Lung (tissue), 12 donors: ENCODE measurements around the gene STK32B. TPM values are rescaled to one million over a fixed set of nuclear protein-coding genes. Genes with fewer than 3 reads are reported as not detected.

Experiments used
- ATAC-seq: fragments of 200-7000 bp; cut with Tn5 transposase; one replicate; pipeline ENCODE4 v1.9.1; 2020; ENCODE audit warnings: moderate number of reproducible peaks; ENCODE audit not compliant: insufficient read depth, low FRiP score
- DNase-seq, 3 donors: peaks; one replicate each; pipeline ENCODE4 v3.0.0-alpha.2; 2013 to 2017
- H3K27ac ChIP-seq, 2 donors: one replicate each; pipeline ENCODE4 v1.5.1; 2013; ENCODE audit warnings: mild to moderate bottlenecking in 2 of 2, moderate library complexity in 2 of 2, control low read depth in 1 of 2, inconsistent platforms in 1 of 2, low read depth in 1 of 2, low read length in 1 of 2
- H3K27me3 ChIP-seq, 3 donors: one replicate each; pipeline ENCODE4 v1.5.1; 2013; ENCODE audit warnings: low read length in 2 of 3; ENCODE audit not compliant: control insufficient read depth in 3 of 3, insufficient read depth in 3 of 3
- H3K36me3 ChIP-seq, 4 donors: one replicate each; pipeline ENCODE4 v1.5.1; 2013; ENCODE audit warnings: low read length in 4 of 4, mild to moderate bottlenecking in 1 of 4, moderate library complexity in 1 of 4; ENCODE audit not compliant: control insufficient read depth in 4 of 4, insufficient read depth in 4 of 4
- H3K4me1 ChIP-seq, 5 donors: one replicate each; pipeline ENCODE4 v1.5.1; 2013; ENCODE audit warnings: low read length in 5 of 5, mild to moderate bottlenecking in 2 of 5, moderate library complexity in 1 of 5; ENCODE audit not compliant: control insufficient read depth in 5 of 5, insufficient read depth in 5 of 5
- H3K4me3 ChIP-seq: one replicate; pipeline ENCODE4 v1.5.1; 2013; ENCODE audit warnings: mild to moderate bottlenecking, control low read depth, moderate library complexity
- H3K9ac ChIP-seq, 2 donors: one replicate each; pipeline ENCODE4 v1.5.1; 2013; ENCODE audit warnings: low read length in 2 of 2, control low read depth in 1 of 2; ENCODE audit not compliant: insufficient read depth in 1 of 2
- H3K9me3 ChIP-seq, 4 donors: one replicate each; pipeline ENCODE4 v1.5.1; 2013; ENCODE audit warnings: low read length in 3 of 4, mild to moderate bottlenecking in 1 of 4, moderate library complexity in 1 of 4; ENCODE audit not compliant: control insufficient read depth in 4 of 4, insufficient read depth in 3 of 4
- CTCF ChIP-seq: IDR thresholded peaks from 2 replicates; pipeline ENCODE4 v1.5.1; 2012; ENCODE audit warnings: mild to moderate bottlenecking; ENCODE audit errors: control extremely low read depth, extremely low read depth
- WGBS, 2 donors: extraction: QIAGEN DNeasy Blood & Tissue Kit; methylation state at CpG; one replicate each; pipeline ENCODE4 v1.1.7; 2013; 5-methylcytosine and 5-hydroxymethylcytosine counted together
- polyA plus RNA-seq, 2 donors: library from polyadenylated mRNA; stranded (reverse); fragments of 200-250 nt; gene quantifications; one replicate each; pipeline ENCODE4 v1.2.1, GENCODE V29; 2013
- total RNA-seq, 2 donors: library from RNA; depleted of rRNA in 1 of 2; stranded (reverse); fragments of >200 nt in 1 of 2; gene quantifications; one replicate each; pipeline ENCODE4 v1.2.1, GENCODE V29; 2014 to 2021
- donor health status: control.
- donor health status: control.
- donor health status: Bipolar disorder and iron deficiency.
- donor health status: healthy.
- donor health status: DM: yes; HTN: yes; CAD: no.

Gene STK32B
- total and polyA plus RNA-seq, 4 donors: 0.29 to 2.2 (median 1.4) TPM

GRCh38 chr4:5118994-5119835, 67.9 kb downstream of the STK32B start:
- Histone ChIP-seq H3K9me3 (peaks cover 0 to 6% (median 0%) of the 10 kb centered on the region in 4 donors), H3K9ac (no peak overlapping the region), H3K27me3 (no peaks in the 10 kb centered on the region), H3K4me1 (no peaks in the 10 kb centered on the region), H3K4me3 (no peak overlapping the region), H3K27ac (no peak overlapping the region), H3K36me3 (no peaks in the 10 kb centered on the region)
- ATAC-seq: no peak
- no peak for DNase-seq
- whole genome bisulfite sequencing, 2 donors: 73 to 83% methylated on average over 11 of the region's 11 CpGs
- no peak for TF ChIP-seq CTCF

GRCh38 chr4:5120067-5120466, 68.8 kb downstream of the STK32B start:
- no peak for ATAC-seq
- WGBS, 2 donors: 89 to 94% methylated on average over 10 of the region's 10 CpGs

GRCh38 chr4:5120468-5120867, 69.2 kb downstream of the STK32B start:
- Histone ChIP-seq H3K4me1 (no peaks in the 10 kb centered on the region), H3K4me3 (no peak overlapping the region), H3K9ac (no peak overlapping the region), H3K36me3 (no peaks in the 10 kb centered on the region), H3K27me3 (peaks cover 0 to 4% (median 0%) of the 10 kb centered on the region in 3 donors), H3K27ac (no peak overlapping the region), H3K9me3 (peaks cover 0 to 5% (median 0%) of the 10 kb centered on the region in 4 donors)
- DNase-seq (no peak), ATAC-seq (no peak)
- TF ChIP-seq CTCF: no peak
- 82 to 93% methylated on average over 1 of the region's 1 CpG for WGBS, 2 donors

More at GRCh38 chr4:5120067-5120466, 68.8 kb downstream of the STK32B start:
- H3K4me1 ChIP-seq: no peaks in the 10 kb centered on the region
- no peak for TF ChIP-seq CTCF
- no peak overlapping the region for H3K9ac ChIP-seq
- peaks cover 0 to 4% (median 0%) of the 10 kb centered on the region in 3 donors for H3K27me3 ChIP-seq
- H3K4me3 ChIP-seq: no peak overlapping the region
- H3K27ac ChIP-seq: no peak overlapping the region
- H3K9me3 ChIP-seq: peaks cover 0 to 6% (median 0%) of the 10 kb centered on the region in 4 donors
- H3K36me3 ChIP-seq: no peaks in the 10 kb centered on the region
- DNase-seq: no peak
